NCI-H69 (cell line): ENCODE data around the gene DCAF15.
"Not testable (repeated sequence)": the region's sequence is repeated elsewhere in the genome, so short reads cannot be mapped to it uniquely, and the experiment has no call there.

Source experiments
- DNase-seq: peaks from one replicate; lab custom pipeline; 2025; lab: John Stamatoyannopoulos, UW

DCAF15 gene

DNA sequence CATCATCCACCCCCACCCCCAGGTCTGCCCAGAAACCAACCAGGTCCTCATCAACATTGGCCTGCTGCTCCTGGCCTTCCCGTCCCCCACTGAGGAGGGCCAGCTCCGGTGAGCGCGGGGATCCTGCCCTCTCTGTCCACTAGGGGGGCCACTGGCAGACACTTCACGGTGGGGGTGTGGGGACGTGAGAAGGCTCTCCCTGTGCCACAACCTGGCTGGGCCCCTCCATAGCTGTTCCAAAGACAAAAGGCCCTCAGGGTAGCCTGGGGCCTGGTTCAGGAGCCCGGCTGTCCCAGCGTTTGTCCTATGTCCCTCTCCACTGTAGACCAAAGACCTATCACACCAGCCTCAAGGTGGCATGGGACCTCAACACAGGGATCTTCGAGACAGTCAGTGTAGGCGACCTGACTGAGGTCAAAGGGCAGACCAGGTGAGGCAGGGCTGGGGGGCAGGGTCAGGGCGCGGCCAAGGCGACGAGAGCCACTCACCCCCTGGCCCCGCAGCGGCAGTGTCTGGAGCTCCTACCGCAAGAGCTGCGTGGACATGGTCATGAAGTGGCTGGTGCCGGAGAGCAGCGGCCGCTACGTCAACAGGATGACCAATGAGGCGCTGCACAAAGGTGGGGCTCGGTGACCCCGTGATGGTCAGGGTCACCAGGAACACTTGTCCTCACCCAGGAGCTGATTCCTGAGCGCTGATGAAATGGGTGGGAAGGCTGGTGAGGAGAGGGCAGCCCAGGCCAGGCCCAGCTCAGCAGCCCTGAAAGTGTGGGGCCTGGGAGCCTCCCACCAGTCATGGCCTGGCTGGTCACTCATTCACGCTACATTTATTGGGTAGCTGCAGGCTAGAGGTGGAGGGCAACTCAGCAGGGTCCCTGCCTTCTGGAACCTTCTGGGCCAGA is 7.9 kb downstream of the DCAF15 start:
- DNase-seq: no peak

DNA sequence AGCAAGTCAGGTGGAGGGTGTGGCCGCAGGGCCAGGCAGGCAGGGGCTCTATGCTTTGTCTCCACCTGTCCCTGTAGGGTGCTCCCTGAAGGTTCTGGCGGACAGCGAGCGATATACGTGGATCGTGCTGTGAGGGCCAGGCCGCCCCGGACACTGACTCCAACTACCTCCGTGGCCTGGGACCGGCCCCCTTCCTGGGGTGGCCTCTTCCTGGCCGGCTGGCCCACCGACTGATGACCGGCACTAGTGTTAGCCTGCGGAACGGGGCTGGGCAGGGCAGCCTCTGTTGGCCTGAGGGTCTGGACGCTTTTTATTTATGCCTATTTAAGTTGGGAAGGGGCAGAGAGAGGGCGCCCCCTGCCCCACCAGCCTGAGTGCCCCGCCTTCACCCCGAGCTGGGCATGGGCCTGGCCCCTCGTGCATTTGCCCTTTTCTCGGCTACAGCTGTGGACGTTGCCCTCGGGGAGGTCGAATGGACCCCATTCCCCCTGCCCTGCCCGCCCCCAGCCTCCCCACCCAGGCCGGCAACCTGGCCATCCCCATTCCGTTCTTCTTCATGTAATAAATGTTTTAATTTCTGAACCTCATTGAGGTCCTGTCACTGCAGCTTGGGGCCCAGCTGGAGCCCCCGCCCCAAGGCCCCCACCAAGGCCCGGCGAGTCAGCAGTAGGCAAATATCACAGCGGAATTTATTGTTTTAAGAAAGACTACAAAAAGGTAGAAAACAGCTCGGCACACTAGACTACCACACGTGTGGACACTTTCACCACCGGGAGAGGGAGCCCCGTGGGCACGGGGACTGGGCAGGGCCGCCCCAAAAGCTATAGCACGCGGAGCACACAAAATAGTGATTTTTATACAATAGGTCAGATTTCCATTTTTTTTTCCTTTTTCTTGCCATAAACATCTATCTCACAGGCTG is 8.8 kb downstream of the DCAF15 start:
- DNase-seq: no peak

DNA sequence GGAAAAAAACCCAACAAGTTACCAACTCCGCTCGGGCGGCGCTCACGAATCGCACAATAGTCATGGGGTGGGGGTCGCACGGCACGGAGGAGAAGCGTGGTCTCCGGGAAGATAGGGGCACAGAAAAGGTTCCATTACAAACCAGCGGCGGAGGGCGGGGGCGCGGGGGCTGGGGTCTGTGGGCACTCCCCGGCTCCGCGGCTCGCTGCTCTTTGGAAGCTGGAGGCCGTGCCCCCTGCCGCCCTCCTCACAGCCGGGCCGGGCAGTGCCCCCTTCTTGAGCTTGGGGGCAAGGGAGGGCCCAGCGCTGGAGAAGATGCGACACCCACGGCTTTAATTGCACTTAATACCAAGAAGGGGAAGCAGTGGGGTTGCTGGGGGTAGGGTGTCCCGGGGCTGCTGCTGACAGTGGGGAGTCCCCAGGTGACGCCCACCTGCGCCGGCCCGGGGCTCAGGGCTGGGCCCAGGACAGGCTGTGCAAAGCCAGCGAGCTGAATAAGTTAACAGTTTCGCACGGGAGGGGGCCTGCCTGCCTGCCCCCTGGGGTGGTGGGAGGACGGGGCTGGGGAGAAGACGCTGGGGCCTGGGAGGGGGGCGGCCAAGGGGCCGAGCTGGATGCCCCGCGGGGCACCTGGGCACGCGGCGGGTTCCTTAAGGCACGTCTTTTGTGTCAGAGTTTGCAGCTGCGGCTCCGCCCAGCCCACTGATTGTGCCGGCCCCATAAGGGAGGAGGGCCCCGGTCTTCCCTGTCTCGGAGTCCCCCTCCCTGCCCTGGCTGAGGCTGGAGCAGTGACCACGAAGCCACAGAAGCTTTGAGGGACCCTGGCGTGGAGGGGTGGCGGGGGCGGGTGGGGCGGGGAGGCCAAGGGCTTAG is 9.8 kb downstream of the DCAF15 start:
- no peak for DNase-seq

DNA sequence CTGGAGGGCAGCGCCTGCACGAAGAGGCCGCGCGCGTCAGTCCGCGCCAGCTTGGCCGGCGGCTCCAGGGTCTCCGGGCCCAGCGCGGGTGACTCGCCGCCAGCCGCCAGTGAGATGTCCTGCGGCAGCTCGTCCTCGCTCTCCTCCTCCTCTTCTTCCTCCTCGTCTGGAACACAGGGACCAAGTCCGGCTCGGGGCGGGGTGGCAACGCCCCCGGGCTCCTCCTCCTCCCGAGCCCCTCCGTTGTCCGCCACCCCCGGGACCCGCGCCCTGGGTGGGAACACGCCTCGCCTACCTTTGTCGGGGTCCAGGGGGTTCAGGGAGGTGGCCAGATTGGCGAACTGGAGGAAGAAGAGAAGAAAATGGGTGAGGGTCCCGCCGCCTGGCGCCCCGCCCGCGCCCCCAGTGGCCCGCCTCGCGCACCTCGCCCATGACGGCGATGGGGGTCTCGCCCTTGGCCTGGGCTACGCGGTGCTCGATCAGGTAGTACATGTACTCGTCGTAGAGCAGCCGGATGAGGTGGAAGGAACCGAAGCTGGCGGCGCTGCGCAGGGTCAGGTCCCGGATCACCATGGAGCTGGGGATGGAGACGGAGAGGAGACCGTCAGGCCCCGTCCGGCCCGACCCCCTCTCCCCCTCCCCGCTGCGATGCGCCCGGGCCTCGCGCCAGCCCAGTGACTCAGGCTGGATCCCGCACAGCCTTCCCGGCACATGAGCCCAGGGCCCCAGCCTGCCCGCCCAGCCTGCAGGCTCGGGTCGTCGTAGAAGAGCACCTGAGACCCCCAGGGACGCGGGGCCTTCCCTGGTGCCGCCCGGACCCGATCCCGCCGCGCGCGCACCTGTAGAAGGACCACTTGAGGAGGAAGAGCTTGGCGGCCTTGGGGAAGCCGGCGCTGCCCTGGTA is 10.6 kb downstream of the DCAF15 start:
- no peak for DNase-seq

DNA sequence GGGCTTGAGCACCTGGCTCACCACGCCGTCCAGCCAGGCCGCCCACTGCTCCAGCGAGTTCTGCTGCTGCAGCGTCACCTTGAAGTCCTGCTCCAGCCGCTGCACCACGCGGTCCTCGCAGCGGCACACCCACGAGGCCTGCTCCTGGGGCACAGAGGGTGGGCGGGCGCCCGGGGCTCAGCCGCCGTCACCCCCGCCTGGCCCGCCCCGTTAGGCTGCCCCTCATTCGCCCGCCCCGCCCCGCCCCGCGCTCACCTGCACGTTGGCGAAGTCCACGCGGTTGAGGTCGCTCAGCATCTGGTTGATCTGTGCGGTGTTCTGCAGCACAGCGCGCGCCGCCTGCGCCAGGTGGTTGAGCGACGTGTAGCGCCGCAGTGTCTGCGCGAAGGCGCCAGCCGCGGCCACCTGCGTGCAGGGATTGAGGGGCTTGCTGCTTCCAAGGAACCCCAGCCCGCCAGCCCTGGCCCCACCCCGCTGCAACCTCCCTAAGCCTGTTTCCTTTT is 11.3 kb downstream of the DCAF15 start:
- DNase-seq: no peak

DNA sequence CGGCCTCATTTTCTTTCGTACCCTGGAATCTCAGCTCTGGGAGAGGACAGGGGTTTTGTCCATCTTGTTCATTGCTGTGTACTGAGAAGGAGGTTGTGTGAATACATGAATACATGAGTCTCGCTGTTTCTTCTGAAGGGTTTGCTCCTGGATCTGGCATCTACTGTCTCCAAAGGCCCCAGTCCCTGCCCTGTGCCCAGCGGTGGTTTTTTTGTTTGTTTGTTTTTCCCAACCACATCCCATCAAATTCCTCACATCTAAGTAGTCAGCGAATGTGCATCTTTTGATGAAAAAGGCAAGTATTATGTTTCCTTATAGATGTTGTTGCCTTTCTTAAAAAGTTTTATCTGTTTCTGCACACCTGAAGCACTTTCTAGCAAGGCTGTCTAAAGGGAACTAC is 12.5 kb downstream of the DCAF15 start:
- DNase-seq: no peak

DNA sequence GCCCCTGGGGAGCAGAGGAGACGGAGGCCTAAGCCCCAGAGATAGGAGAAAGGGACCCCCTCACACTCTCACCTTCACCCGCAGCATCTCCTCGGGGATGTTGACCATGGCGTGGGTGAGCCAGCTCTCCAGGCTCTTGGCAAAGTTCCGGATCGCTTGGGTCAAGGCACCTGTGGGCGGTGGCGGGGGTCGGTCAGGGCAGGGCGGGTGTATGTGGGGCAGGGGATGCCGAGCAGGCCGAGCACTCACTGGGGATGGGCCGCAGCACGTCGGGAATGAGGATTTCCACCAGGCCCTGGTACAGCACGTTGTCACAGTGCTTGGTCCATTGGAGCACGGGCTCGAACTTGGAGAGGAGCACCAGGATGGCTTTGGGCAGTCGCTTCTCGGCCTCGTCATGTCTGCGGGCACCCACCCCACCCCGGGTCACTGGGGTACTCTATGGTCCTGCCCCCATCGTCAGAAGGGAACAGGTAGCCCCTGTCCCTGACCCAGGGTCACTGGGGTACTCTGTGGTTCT is 13.1 kb downstream of the DCAF15 start:
- DNase-seq: no peak

DNA sequence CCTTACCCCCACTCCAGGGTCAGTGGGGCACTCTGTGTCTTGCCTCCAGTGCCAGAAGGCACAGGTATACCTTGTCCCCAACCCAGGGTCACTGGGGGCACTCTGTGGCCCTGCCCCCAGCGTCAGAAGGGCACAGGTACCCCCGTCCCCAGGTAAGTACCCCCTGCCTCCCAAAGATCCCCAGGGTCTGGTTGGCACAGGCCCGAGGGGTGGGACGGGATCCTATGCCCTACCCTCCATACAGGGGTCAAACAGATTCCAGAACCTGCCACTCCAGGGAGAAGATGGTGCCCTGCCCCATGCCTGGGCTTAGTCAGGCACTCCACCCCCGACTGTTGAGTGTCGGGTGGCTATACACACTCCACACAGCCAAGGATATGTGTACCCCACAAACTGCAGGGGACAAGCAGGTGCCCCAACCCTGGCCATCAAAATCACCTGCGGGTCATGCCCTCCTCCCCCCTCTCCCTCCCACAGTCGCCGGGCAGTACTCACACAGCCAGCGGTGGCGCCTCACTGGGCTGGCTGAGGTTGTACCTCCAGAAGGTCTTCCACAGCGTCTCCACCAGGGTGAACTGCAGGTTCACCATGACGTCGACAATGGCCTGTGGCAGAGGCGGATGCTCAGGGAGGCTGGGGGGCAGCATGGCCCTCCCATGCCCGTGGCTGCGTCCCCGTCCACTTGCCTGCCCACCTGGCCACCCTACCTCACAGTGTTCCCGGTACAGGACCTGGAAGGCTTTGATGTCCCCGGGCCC is 13.8 kb downstream of the DCAF15 start:
- no peak for DNase-seq

DNA sequence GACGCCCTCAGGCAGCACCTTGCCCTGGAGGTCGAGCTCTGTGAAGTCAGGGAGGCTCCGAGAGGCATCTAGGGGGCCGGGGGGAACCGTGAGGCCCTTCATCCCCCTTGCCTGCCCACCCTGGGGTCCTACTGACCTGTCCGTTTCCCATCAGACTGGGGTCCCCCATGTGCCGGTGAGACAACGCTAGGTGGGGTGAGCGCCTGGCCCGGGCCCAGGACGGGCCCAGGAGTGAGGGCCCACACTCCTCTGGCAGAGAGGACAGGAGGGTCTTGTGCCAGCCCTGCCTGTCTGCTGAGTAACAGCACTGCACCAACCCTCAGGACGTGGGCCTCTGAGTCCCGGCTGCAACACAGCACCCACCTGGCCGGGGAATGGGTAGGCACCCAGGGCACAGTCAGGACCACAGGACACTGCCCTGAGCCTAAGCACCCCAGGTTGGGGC is 14.4 kb downstream of the DCAF15 start:
- no peak for DNase-seq

DNA sequence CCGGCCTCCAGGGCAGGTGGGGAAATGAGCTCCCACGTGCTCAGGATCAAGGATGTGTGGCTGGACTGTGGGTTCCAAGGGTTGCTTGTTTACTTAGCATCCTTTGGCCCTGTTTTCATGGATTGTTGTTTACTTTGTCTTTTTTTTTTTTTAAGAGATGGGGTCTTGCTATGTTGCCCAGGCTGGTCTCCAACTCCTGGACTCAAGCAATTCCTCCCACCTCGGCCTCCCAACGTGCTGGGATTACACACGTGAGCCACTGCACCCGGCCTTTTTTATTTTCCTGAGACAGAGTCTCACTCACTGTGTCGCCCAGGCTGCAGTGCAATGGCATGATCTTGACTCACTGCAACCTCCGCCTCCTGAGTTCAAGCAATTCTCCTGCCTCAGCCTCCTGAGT is 14.9 kb downstream of the DCAF15 start:
- not testable (repeated sequence) for DNase-seq

DNA sequence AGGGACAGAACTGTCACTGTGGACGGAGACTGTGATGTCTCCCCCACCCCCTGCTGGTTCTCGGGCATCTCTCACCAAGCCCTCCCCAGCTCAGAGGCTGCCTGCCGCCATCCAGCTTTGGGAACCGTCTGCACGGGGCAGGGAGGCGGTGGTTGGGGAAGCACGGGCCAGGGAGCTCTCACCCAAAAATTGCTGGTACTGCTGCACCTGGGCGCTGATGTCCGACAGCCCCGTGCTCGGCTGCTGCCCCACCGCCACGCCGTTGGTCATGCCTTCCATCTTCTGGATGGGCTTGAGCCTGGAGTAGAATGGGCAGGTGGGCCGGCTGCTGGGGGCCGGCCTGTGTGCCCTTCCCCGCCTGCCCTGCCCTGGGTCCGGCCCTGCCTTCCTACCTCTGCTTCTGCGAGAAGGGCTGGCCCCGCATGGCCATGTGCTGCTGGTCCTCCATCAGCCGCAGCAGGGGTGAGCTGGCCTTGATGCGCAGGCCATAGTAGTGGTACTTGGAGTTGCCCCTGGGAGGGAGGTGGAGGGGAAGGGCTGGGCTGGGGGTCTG is 16.1 kb downstream of the DCAF15 start:
- DNase-seq: no peak

DNA sequence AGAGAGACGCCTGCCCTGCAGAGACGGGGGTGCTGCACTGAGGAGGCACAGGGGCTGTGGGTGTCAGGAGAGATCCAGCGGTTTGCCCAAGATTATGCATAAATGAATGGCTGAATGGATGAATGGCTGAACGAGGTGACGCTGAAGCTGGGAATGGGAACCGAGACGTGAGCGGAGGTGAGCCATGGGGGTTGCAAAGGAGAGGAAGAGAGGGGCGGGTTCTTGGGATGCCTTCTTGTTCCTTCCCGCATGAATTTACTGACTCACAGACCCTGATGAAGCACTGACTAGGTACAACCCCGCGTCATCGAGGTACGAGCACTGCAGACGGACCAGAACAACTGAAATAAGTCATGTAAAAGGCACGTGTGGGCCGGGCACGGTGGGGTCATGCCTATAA is 16.7 kb downstream of the DCAF15 start:
- DNase-seq: no peak

DNA sequence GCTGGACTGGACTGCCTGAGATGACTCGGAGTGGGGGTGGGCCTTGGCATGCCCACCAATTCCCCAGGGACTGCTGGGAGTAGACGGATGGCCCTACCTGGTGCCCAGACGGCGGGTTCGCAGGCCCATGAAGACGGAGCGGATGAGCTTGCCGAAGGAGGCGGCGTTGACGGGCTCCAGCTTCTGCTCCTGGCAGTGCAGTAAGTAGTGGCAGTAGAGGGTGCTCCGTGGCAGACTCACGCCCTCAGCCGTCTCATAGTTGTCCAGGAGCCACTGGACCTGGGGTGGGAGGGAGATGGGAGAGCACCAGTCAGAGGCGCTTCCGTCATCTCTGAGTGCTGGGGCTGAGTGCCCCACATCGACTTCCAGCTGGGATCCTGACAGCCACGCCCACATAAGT is 17.6 kb downstream of the DCAF15 start:
- no peak for DNase-seq

DNA sequence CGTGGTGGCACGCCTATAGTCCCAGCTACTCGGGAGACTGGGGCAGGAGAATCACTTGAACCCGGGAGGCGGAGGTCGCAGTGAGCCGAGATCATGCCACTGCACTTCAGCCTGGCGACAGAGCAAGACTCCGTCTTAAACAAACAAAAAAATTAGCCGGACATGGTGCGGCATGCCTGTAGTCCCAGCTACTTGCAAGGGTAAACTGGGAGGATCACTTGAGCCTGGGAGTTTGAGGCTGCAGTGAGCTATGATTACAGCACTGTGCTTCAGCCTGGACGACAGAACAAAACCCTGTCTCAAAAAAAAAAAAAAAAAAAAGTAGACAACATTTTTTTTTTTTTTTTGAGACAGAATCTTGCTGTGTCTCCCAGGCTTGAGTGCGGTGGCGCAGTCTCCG is 19.6 kb downstream of the DCAF15 start:
- not testable (repeated sequence) for DNase-seq

DNA sequence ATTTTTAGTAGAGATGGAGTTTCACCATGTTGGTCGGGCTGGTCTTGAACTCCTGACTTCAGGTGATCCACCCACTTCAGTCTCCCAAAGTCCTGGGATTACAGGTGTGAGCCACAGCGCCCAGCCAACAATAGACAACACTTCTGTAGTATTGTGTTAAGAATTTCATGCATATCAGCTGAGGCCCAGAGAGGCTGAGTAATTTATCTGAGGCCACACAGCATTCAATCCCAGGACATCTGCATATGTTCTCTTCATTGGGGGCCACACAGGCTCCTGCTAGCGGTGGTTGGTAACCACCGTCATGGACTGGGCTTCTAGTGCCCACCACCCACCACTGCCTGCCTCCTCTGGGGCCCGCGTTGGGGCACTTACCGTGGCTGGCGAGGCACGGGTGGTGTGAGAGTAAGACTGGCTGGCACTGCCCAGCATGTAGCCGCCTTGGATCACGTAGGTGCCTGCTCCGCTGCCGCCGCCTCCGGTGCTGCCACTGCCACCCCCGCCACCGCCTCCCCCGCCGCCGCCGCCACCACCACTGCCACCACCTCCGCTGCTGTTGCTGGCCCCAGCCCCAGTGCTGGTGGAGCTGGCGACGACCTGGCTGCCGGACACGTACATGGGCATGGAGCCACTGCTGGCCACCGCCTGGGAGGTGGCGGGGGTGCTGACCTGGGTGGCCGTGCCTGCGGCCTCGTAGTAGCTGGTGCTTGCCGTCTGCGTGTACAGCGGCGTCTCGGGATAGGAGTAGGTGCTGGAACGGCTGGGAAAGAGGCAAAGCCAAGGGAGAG is 20.3 kb downstream of the DCAF15 start:
- no peak for DNase-seq

DNA sequence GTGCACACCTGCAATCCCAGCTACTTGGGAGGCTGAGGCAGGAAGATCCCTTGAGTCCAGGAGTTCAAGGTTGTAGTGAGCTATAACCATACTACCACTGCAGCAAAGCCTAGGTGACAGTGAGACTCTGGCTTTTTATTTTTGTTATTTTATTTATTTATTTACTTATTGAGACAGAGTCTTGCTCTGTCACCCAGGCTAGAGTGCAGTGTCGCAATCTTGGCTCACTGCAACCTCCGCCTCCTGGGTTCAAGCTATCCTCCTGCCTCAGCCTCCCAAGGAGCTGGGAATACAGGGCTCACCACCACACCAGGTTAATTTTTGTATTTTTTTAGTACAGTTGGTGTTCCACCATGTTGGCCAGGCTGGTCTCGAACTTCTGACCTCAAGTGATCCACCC is 21.2 kb downstream of the DCAF15 start:
- not testable (repeated sequence) for DNase-seq

DNA sequence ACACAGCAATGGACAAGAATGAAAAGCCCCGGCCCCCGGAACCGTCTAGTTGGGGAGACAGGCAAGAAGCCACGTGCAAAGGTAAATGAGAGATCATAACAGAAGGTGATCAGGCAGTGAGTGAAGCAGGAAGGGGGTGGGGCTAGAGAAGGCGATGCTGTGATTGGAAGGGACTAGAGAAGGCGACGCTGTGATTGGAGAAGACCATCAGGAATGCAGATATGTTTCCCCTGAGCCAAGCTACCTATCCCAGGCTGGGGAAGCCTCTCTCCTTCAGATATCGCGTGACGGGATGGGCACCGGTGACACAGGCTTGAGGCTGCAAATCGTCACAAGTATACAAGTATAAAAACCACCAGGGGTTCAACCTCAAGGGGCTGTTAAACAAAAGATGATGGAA is 21.8 kb downstream of the DCAF15 start:
- peak; percentile 98 for DNase-seq

DNA sequence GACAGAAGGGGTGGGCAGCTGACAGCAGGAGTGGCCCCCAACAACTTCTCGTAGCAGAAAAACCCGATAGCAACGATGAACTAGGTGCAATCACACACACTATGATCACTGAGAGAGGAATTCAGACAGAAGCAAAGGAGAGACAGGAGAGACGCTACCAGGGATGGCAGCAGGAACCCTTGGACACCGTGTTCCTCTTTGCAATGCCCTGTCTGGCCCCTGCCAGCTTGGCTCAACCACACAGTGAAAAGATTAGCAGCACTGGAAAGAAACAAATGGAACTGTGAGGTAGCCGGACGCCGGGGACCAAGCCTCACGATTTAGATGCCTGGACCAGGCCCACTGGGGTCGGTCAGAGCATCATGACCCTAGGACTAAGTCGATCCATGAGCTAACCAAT is 23.6 kb downstream of the DCAF15 start:
- no peak for DNase-seq

DNA sequence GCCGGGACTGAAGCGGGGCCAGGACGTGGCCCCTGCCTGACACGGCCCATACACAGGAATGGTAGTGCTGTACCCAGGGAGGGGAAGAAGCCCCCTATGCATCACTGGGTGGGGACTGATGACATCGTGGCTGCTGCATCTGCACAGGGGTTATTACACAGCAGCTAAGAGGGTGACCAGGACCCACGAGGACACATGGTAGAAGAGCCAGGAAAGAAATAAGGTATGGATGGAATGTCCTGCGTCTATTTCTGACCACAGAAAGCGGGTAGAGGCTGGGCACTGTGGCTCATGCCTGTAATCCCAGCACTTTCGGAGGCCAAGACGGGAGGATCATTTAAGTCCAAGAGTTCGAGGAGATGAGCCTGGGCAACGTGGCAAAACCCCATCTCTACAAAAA is 24.1 kb downstream of the DCAF15 start:
- no peak for DNase-seq
